ENCODE measurements around the gene CLHC1. TPM values are rescaled to one million over a fixed set of nuclear protein-coding genes. Genes with fewer than 3 reads are reported as not detected.

Gene CLHC1
- total RNA-seq, 4 donors from 2014 or later, result 2.3 to 12.5 (median 9.3) TPM

GRCh38 chr2:55152475-55153412 is 79.3 kb downstream of the CLHC1 start:
- Histone ChIP-seq H3K9me3 (no peaks in the 10 kb centered on the region), H3K4me3 (no peak overlapping the region), H3K4me1 (peaks cover 49 to 68% (median 63%) of the 10 kb centered on the region in 3 donors), H3K27me3 (no peaks in the 10 kb centered on the region), H3K36me3 (no peaks in the 10 kb centered on the region), H3K27ac (peak overlapping the region; percentile 82 to 91 (median 84))
- no peak for DNase-seq
- TF ChIP-seq POLR2A (IDR thresholded peaks at IDR 0.05) (no peak), CTCF (IDR thresholded peaks at IDR 0.05) (no peak)
- intact Hi-C loops (cut with DNase I), result no loop called here
- WGBS, 2 donors, result 61 to 65% methylated on average over 13 to 14 of the region's 14 CpGs

GRCh38 chr2:55151733-55152433 is 80.2 kb downstream of the CLHC1 start:
- Histone ChIP-seq H3K27me3 (no peaks in the 10 kb centered on the region), H3K4me3 (no peak overlapping the region), H3K4me1 (peaks cover 47 to 60% (median 55%) of the 10 kb centered on the region in 3 donors), H3K36me3 (no peaks in the 10 kb centered on the region), H3K27ac (peak overlapping the region; percentile 82 to 91 (median 84)), H3K9me3 (no peaks in the 10 kb centered on the region)
- no peak for DNase-seq
- TF ChIP-seq CTCF (IDR thresholded peaks at IDR 0.05), result no peak
- intact Hi-C loops (cut with DNase I), result no loop called here

GRCh38 chr2:55150834-55151233 is 81.3 kb downstream of the CLHC1 start:
- Histone ChIP-seq H3K9me3 (no peaks in the 10 kb centered on the region), H3K4me1 (peaks cover 37 to 52% (median 48%) of the 10 kb centered on the region in 3 donors), H3K36me3 (no peaks in the 10 kb centered on the region), H3K27ac (peak overlapping the region in 1 of 4 donors; percentile 91), H3K4me3 (no peak overlapping the region), H3K27me3 (no peaks in the 10 kb centered on the region)
- intact Hi-C loops (cut with DNase I), result no loop called here
- TF ChIP-seq CTCF (IDR thresholded peaks at IDR 0.05) (no peak), POLR2A (IDR thresholded peaks at IDR 0.05) (no peak)
- WGBS, 2 donors, result 82 to 84% methylated on average over 1 to 2 of the region's 3 CpGs
- DNase-seq, result no peak

GRCh38 chr2:55148269-55148668 is 83.8 kb downstream of the CLHC1 start:
- Histone ChIP-seq H3K9me3 (no peaks in the 10 kb centered on the region), H3K4me1 (peaks cover 14 to 27% (median 26%) of the 10 kb centered on the region in 3 donors), H3K36me3 (no peaks in the 10 kb centered on the region), H3K27me3 (no peaks in the 10 kb centered on the region), H3K4me3 (no peak overlapping the region), H3K27ac (no peak overlapping the region)
- 30 to 53% methylated on average over 2 of the region's 2 CpGs for WGBS, 2 donors
- DNase-seq, result no peak
- intact Hi-C loops (cut with DNase I), result no loop called here
- TF ChIP-seq CTCF (IDR thresholded peaks at IDR 0.05), result no peak
- no peak for TF ChIP-seq POLR2A (IDR thresholded peaks at IDR 0.05)

- 93 to 95% methylated on average over 3 of the region's 3 CpGs for WGBS, 2 donors
- no peak for DNase-seq
- Histone ChIP-seq H3K4me1 (peaks cover 9 to 20% (median 19%) of the 10 kb centered on the region in 3 donors), H3K36me3 (no peaks in the 10 kb centered on the region), H3K4me3 (no peak overlapping the region), H3K9me3 (no peaks in the 10 kb centered on the region), H3K27me3 (no peaks in the 10 kb centered on the region), H3K27ac (no peak overlapping the region)
- no peak for TF ChIP-seq CTCF (IDR thresholded peaks at IDR 0.05)
- TF ChIP-seq POLR2A (IDR thresholded peaks at IDR 0.05), result no peak
- intact Hi-C loops (cut with DNase I), result no loop called here
Measured at GRCh38 chr2:55147531-55147930, 84.6 kb downstream of the CLHC1 start.
